GM19239 (cell line): ENCODE results near the gene TMEM179B.
"Not testable (repeated sequence)": the region's sequence is repeated elsewhere in the genome, so short reads cannot be mapped to it uniquely, and the experiment has no call there.

Experiments used
- DNase-seq: peaks from one replicate; pipeline ENCODE4 v3.0.0; 2011; ENCODE audit warnings: low spot score; ENCODE audit not compliant: insufficient read length
- FAIRE-seq: peaks from 2 replicates; lab custom pipeline; 2011; peaks lifted over from hg19 to GRCh38; lab: Jason Lieb, UNC

TMEM179B gene

DNA sequence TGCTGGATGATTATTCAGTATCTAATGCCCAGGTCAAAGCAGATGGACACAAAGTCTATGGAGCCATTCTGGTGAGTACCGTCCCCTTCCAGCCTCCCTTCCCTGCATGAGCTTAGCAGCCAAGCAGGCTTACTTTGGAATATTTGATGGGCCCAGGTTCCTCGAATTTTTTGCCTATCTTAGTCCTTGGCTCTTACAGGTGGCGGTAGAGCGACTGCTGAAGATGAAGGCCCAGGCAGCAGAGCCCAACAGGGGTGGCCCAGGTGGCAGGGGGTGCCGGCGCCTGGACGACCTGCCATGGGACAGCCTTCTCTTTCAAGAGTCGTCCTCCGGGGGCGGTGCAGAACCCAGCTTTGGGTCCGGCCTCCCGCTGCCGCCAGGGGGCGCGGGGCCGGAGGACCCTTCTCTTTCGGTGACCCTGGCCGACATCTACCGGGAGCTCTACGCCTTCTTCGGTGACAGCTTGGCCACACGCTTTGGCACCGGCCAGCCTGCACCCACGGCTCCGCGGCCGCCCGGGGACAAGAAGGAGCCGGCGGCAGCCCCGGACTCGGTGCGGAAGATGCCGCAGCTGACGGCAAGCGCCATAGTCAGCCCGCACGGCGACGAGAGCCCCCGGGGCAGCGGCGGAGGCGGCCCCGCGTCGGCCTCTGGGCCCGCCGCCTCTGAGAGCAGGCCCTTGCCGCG lies 741 bp upstream of the TMEM179B start:
- DNase-seq (peak; percentile 88), FAIRE-seq (peak; percentile 66)

- FAIRE-seq (no peak), DNase-seq (no peak)
Measured at GRCh38 chr11:62788991-62789390, 1.8 kb downstream of the TMEM179B start.

GRCh38 chr11:62789576-62789975 lies 2.4 kb downstream of the TMEM179B start:
- DNase-seq (no peak), FAIRE-seq (no peak)

- DNase-seq, result peak; percentile 87
- FAIRE-seq, result peak; percentile 78
Measured at GRCh38 chr11:62791501-62792201, 4.4 kb downstream of the TMEM179B start, which contains the start of gene TMEM223. TSS of gene TMEM223 (minus strand) at chr11:62792006. CDS start at chr11:62791994, 12 bp downstream.

DNA sequence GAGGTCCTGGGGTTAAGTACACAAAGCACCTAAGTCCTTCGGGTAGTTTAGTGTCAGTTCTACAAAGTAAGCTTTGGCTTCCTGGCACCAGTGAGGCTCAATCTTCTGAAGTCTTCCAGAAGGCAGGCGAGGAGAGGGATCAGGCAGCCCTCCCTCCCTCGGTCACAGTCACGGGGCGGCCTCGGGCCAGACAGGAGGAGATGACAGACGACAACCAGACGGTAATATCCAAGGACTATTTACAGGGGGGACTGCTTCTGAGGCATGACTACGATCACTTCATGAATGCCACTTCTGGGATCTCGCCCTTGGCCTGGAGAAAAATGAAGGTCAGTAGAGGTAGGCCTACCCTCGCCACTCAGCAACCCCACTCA lies 5.0 kb downstream of the TMEM179B start:
- no peak for DNase-seq
- FAIRE-seq, result no peak

DNA sequence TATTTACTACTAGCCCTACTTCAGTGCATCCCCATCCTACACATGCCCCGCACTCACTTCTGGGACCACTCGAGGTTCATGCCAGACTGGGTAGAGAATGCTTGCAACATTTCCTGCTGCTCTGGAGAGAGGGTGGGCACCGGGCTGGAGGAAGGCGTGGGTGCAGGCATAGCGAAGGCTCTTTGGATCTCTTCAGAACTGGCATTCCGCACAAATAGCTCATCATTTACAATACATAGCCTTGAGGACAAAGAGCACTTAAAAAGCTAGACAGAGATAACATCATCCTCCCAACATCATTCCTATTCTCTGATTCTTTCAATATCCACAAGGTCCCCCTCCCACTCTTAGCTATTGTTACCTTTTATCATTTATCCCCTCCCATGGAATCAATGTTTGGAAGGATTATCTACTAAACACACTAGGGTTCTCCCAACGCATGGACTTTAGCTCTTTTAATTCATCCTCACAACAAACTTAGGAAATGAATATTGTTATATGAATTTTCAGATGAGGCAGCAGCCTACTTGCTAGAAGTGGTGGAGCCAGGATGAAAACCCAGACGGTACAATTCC lies 7.1 kb downstream of the TMEM179B start:
- FAIRE-seq, result no peak
- DNase-seq, result no peak

DNA sequence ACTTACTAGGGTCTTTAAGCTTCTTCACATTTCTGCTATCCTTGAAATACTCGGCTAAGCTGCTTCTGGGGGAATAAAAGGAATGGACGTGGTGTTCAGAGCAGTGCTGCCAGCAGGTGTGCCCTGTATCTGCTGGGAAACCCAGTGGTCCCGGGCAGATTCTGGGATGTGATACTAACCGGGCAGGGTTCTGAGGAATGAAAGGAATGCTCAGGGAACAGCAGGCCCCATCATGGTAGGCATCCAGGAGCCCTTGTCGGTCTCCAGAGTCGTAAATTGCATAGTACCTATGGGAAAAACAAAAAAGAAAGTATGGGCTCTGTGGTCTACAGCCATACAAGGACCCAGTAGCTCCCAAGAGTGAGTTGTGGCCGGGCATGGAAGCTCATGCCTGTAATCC lies 9.1 kb downstream of the TMEM179B start:
- DNase-seq (no peak), FAIRE-seq (no peak)

DNA sequence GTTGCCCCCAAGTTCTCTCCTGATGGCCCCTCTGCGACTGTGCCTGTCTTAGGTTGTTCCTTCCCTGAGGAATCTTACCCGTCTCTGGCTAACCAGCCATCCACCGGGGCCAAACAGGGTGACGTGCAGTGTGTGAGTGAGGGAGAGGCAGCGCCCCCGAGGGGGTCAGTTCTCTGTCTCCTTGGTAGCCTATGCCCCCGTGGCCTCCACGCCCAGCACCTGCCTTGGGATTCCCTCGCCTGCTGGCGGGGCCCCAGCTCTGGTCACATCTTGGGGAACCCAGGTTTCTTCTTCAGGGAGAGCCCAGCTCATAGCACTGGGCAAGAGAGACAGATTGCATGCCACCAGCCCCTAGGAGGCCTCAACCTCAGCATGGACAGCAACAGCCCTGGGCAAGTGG lies 12.3 kb downstream of the TMEM179B start:
- DNase-seq, result no peak
- FAIRE-seq, result no peak

DNA sequence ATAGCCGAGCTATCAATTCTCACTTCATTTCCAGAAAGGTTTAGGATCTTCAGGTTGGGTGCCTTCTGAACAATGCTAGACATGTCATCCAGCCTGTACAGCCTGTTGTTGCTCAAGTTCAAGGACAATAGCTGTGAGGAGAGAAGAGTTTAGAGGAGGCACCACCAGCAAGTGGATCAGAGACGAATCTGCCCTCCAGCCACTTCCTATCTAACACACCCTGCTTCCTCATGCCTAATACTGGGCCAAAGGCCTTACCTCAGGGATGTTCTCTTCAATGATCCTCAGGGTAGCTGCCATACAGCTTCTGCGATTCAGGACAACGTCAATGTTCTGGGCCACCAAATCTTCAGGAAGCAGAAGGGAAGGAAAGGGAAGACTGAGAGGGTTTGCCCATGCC lies 13.9 kb downstream of the TMEM179B start:
- no peak for DNase-seq
- FAIRE-seq, result no peak

DNA sequence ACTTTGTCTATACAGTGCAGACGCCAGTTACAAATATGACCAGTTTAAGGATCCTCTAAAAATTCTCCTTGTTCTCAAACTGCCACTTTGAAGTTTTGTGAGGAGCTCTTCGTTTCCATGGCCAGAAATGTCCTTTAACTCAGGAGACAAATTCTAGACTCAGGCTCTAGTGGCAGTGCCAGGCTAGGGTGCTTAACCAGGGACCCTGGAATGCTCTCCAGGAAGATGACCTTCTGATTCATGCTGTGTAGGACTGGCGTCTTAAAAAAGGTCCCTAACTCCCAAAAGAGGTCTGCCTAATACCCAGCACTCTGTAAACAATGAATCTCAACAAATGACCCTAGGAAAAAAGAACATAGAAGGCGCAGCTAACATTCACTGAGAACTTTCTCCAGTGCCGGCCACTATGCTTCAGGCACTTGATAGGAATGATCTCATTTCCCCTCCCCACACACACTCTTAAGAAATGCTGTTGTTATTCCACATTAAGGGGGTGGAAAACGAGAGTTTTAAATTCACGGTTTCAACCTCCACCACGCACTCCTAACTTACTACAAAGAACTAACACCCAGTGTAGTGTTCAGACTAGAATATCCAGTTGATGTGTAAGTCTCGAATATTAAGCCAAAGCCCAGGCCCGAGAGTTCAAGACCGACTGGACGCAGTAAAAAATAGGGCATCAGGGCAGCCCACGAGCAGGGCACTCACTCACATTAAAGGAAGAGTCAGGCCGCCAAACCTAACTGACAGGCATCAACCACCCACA lies 17.3 kb downstream of the TMEM179B start:
- no peak for DNase-seq
- FAIRE-seq, result peak; percentile 88

DNA sequence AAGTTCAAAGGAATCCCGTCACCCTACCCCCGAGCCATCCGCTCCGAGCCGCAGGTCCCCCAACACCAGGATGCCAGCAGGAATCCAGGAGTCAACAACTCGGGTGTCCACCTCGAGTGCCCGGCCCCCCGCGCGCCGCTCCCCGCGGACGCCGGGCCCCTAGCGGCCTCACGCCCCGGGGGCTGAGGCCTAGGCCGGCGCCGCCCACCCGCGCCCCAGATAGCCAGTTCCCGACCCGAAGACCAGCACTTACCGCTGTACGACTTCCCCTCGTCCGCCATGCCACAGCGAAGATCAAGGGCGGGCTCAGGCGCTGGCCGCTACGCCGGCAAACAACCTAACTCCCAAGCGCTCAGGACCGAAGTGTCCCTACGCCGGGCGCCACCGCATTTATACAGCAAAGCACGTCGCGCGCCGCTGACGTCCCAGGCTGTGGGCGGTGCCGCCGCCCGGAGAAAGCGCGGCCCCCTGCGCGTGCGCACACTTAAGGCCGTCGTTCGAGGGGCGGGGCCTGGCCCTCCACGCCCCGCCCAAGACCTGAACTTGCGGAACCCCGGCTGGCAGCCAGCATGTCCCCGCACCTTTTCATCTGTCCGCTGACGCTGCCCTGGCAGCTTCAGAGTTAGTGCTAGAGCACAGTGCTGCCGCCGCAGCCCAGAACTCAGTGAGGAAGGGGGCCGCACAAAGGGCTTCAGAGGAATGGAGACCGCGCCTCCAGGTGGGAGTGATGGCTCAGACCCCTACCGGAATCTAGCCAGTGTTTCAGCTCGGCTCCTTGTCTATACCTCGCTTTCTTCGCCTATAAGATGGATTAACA lies 18.1 kb downstream of the TMEM179B start, which contains the start of gene NXF1:
Gene NXF1, minus strand, starts transcription at position 365 of the 817 bp plus-strand sequence. Its CDS starts 84 bp downstream, at position 281.
- peak; percentile 88 for FAIRE-seq

DNA sequence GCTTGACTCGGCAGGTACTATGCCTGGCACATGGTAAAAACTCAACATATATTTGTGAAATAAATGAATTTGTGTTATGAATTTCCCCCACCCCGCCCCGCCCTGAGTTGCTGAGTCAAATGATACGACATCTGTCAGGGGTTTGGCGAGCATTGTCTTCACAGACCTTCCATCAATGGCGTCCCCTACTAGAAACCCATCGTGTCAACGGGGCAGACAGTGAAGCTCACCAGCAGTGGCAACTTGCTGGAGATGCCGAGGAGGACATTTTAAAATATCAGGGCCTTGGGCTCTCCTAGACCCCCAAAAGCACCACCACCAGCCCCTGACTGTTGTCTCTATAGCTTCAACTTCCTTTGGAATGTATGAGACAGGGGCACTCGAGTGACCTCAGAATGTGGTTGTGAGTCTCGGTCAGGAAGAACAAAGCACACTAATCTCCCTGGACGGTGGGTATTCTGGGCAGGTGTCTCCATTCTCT lies 18.8 kb downstream of the TMEM179B start:
- no peak for FAIRE-seq
- DNase-seq, result no peak

More for the DNA sequence above, 18.1 kb downstream of the TMEM179B start, which contains the start of gene NXF1:
- DNase-seq, result peak; percentile 88

DNA sequence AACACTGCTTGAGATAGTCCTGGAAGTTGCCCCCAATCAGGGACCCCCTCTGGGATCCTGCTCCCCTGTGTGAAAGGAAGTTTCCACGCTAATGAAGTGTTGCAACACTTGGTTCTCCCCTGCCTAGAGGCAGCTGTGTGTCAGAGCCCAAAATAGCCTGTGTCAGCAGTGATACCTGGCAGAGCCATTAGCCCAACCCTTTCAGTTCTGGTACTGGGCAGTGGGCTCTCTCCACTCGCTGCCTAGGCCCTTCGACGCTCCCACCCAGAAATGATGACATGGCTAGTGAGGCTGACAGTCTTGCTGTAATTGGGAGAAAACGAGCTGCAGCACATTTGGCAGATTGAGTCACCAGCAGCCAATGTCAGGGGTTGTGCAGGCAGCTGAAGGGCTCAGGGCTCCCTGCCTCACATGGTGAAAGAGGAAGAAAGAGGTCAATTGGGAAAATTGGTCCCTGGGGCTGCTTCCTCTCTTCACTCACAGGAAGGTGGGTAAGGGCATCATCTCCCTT lies 19.5 kb downstream of the TMEM179B start:
- FAIRE-seq (no peak), DNase-seq (no peak)

DNA sequence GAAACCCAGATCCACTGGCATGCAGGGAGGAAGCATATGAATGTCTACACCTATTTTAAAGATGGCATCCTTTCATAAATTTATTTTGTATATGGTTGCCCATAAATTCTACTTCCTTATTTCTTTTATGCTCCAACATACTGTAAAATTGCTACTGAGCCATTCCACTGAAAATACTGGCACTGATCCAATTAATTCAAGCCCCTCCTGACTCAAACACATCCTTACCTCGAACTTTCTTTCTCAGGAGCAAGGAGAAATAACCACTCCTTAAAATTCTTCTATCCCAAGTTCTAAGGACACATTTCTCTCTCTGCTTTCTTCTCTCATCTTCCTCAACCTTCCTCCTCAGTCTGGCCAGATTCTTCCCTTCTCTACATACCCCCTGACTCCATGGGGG lies 23.5 kb downstream of the TMEM179B start:
- FAIRE-seq (no peak), DNase-seq (no peak)

GRCh38 chr11:62811659-62812058 lies 24.5 kb downstream of the TMEM179B start:
- DNase-seq, result no peak
- no peak for FAIRE-seq

DNA sequence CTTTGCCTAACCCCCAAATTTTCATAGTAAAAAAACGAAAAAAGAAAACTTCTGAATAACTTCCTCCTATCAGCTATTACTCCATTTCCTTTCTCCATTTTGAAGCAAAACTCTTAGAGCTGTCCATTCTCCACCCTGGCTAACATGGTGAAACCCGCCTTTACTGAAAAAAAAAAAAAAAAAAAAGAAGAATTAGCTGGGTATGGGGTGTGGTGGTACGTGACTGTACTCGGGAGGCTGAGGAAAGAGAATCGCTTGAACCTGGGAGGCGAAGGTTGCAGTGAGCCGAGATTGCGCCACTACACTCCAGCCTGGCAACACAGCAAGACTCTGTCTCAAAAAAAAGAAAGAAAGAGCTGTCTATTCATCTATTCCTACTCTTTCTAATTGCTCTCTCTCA lies 29.4 kb downstream of the TMEM179B start:
- FAIRE-seq (no peak), DNase-seq (no peak)

DNA sequence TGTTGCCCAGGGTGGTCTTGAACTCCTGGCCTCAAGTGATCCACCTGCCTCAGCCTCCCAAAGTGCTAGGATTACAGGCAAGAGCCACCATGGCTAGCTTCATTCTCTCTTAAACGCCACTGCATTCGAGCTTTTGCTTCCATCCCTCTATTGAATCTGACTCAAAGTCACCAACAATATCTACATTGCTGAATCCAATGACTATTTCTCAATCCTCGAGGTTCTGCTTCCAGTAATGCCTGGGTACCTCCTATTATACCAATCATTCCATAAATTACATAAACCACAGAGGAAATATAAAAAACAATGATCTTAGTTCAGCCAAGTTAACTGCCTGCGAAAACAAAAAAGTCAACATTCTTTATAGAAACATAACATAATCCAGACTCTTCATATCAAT lies 29.9 kb downstream of the TMEM179B start:
- DNase-seq (no peak), FAIRE-seq (no peak)

- FAIRE-seq (no peak), DNase-seq (no peak)
Measured at GRCh38 chr11:62823677-62824076, 36.5 kb downstream of the TMEM179B start.

DNA sequence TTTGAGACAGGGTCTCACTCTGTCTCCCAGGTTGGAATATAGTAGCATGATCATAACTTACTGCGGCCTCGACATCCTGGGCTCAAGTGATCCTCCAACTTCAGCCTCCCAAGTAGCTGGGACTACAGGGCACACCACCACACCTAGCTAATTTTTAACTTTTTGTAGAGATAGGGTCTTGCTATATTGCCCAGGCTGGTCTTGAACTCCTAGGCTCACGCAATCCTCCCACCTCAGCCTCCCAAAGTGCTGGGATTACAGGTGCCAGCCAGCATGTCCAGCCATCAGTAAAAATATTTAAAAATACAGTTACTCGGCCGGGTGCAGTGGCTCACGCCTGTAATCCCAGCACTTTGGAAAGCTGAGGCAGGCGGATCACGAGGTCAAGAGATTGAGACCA lies 40.9 kb downstream of the TMEM179B start:
- not testable (repeated sequence) for FAIRE-seq, DNase-seq
